Mesenchymal stem cell (in vitro differentiated cells and primary cell): ENCODE data around the gene CERK.

Experiments
- DNase-seq: peaks from one replicate; pipeline ENCODE4 v3.0.0-alpha.2; 2013
- H2AFZ ChIP-seq: one replicate; pipeline ENCODE4 v1.6.1; 2013; ENCODE audit warnings: low read depth, mild to moderate bottlenecking, control low read depth, inconsistent platforms, low read length, moderate library complexity
- H2AK5ac ChIP-seq: 2 replicates; pipeline ENCODE4 v1.6.1; 2013; ENCODE audit warnings: low read length, moderate library complexity, mild to moderate bottlenecking, inconsistent platforms; ENCODE audit not compliant: severe bottlenecking
- H2BK120ac ChIP-seq: one replicate; pipeline ENCODE4 v1.6.1; 2013; ENCODE audit warnings: low read depth, mild to moderate bottlenecking, inconsistent platforms, low read length, moderate library complexity
- H2BK12ac ChIP-seq, 2 experiments: one replicate each; pipeline ENCODE4 v1.6.1; 2013; ENCODE audit warnings: inconsistent platforms in 2 of 2, low read length in 2 of 2, mild to moderate bottlenecking in 2 of 2, moderate library complexity in 2 of 2, control low read depth in 1 of 2
- H2BK15ac ChIP-seq: one replicate; pipeline ENCODE4 v1.6.1; 2013; ENCODE audit warnings: mild to moderate bottlenecking, low read depth, inconsistent platforms; ENCODE audit not compliant: poor library complexity, severe bottlenecking
- H2BK5ac ChIP-seq: 2 replicates; pipeline ENCODE4 v1.6.1; 2013; ENCODE audit warnings: low read depth, mild to moderate bottlenecking, low read length, control low read depth, inconsistent platforms; ENCODE audit not compliant: poor library complexity, severe bottlenecking
- H3K14ac ChIP-seq, 2 experiments: one replicate each; pipeline ENCODE4 v1.6.1; 2013; ENCODE audit warnings: inconsistent platforms in 2 of 2, low read length in 2 of 2, control low read depth in 1 of 2, mild to moderate bottlenecking in 1 of 2, moderate library complexity in 1 of 2
- H3K18ac ChIP-seq, 2 experiments: one replicate each; pipeline ENCODE4 v1.6.1; 2013; ENCODE audit warnings: inconsistent platforms in 2 of 2, low read length in 2 of 2, control low read depth in 1 of 2, low read depth in 1 of 2, mild to moderate bottlenecking in 1 of 2
- H3K23ac ChIP-seq, 2 experiments: one replicate each; pipeline ENCODE4 v1.6.1; 2013; ENCODE audit warnings: inconsistent platforms in 2 of 2, low read length in 2 of 2, mild to moderate bottlenecking in 2 of 2, moderate library complexity in 2 of 2, control low read depth in 1 of 2
- H3K27ac ChIP-seq: 2 replicates; pipeline ENCODE4 v1.5.1; 2013; ENCODE audit warnings: mild to moderate bottlenecking, moderate library complexity, low read length, control low read depth, inconsistent platforms; ENCODE audit not compliant: poor library complexity, severe bottlenecking
- H3K27me3 ChIP-seq, 2 experiments: 2 replicates each; pipeline versions ENCODE4 v1.6.1 to v1.7.0; 2013; ENCODE audit warnings: low read length in 2 of 2, mild to moderate bottlenecking in 2 of 2, moderate library complexity in 2 of 2, control low read depth in 1 of 2, inconsistent platforms in 1 of 2; ENCODE audit not compliant: control insufficient read depth in 1 of 2, insufficient read depth in 1 of 2
- H3K36me3 ChIP-seq, 2 experiments: 2 replicates each; pipeline versions ENCODE4 v1.6.1 to v1.7.0; 2013; ENCODE audit warnings: low read length in 2 of 2, control low read depth in 1 of 2, inconsistent platforms in 1 of 2, low read depth in 1 of 2, mild to moderate bottlenecking in 1 of 2; ENCODE audit not compliant: insufficient read depth in 2 of 2, control insufficient read depth in 1 of 2
- H3K4ac ChIP-seq, 2 experiments: one replicate each; pipeline ENCODE4 v1.6.1; 2013; ENCODE audit warnings: inconsistent platforms in 2 of 2, low read length in 2 of 2, mild to moderate bottlenecking in 2 of 2, moderate library complexity in 2 of 2, control low read depth in 1 of 2, low read depth in 1 of 2
- H3K4me1 ChIP-seq: 2 replicates; pipeline ENCODE4 v1.6.1; 2013; ENCODE audit warnings: low read depth, low read length, control low read depth; ENCODE audit not compliant: control insufficient read depth, insufficient read depth
- H3K4me2 ChIP-seq: 2 replicates; pipeline ENCODE4 v1.6.1; 2013; ENCODE audit warnings: low read length, mild to moderate bottlenecking, inconsistent platforms; ENCODE audit not compliant: poor library complexity, severe bottlenecking
- H3K4me3 ChIP-seq, 2 experiments: 2 replicates each; pipeline versions ENCODE4 v1.5.1 to v1.7.0; 2013; ENCODE audit warnings: low read length in 2 of 2, mild to moderate bottlenecking in 2 of 2, control low read depth in 1 of 2, low read depth in 1 of 2; ENCODE audit not compliant: insufficient read depth in 1 of 2
- H3K79me1 ChIP-seq: replicated peaks from 2 replicates; pipeline ENCODE4 v1.6.1; 2013; ENCODE audit warnings: mild to moderate bottlenecking, control low read depth, low read length, inconsistent platforms; ENCODE audit not compliant: poor library complexity, severe bottlenecking
- H3K9ac ChIP-seq: 2 replicates; pipeline ENCODE4 v1.7.0; 2013; ENCODE audit warnings: mild to moderate bottlenecking, low read length, moderate library complexity
- H3K9me3 ChIP-seq: 2 replicates; pipeline ENCODE4 v1.7.0; 2013; ENCODE audit warnings: mild to moderate bottlenecking, low read length; ENCODE audit not compliant: control insufficient read depth
- H4K8ac ChIP-seq: one replicate; pipeline ENCODE4 v1.6.1; 2013; ENCODE audit warnings: inconsistent platforms, mild to moderate bottlenecking, low read length, moderate library complexity
- H4K91ac ChIP-seq: one replicate; pipeline ENCODE4 v1.6.1; 2013; ENCODE audit warnings: mild to moderate bottlenecking, low read length, inconsistent platforms
- WGBS: methylation state at CpG from one replicate; pipeline ENCODE4 v1.1.7; 2013; ENCODE audit warnings: mixed read lengths; 5-methylcytosine and 5-hydroxymethylcytosine counted together

The CERK gene

DNA sequence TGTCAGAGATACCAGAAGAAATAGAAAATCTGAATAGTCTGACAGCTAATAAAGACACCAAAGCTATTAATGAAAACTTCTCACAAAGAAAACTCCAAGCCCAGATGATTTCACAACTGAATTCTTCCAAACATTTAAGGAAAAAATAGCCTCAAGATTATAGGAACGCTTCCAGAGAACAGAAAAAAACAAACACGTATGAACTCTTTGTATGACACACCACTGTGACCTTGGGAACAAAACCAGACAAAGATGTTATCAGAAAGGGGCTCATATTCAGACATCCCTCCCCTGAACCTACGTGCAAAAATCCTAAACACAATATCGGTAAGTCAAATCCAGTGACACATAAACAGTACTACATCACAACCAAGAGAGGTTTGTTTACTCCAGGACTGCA lies 23.5 kb downstream of the CERK start:
- Histone ChIP-seq H2BK12ac (no peak overlapping the region), H3K27ac (no peak overlapping the region), H3K4me2 (no peak overlapping the region), H2AK5ac (no peak overlapping the region), H3K4ac (no peak overlapping the region), H4K8ac (no peak overlapping the region), H4K91ac (no peak overlapping the region), H2BK15ac (no peak overlapping the region), H3K4me1 (no peaks in the 10 kb centered on the region), H3K36me3 (peaks cover 43 to 59% of the 10 kb centered on the region in 2 experiments), H3K23ac (no peak overlapping the region), H3K79me1 (peaks cover 25% of the 10 kb centered on the region), H2AFZ (no peak overlapping the region), H3K4me3 (no peak overlapping the region), H3K27me3 (no peaks in the 10 kb centered on the region), H2BK120ac (no peak overlapping the region), H3K18ac (no peak overlapping the region), H3K9me3 (no peaks in the 10 kb centered on the region), H2BK5ac (no peak overlapping the region), H3K14ac (no peak overlapping the region), H3K9ac (peak overlapping the region; percentile 24)
- 69% methylated on average over 4 of the region's 4 CpGs for WGBS
- peak; percentile 59 for DNase-seq

DNA sequence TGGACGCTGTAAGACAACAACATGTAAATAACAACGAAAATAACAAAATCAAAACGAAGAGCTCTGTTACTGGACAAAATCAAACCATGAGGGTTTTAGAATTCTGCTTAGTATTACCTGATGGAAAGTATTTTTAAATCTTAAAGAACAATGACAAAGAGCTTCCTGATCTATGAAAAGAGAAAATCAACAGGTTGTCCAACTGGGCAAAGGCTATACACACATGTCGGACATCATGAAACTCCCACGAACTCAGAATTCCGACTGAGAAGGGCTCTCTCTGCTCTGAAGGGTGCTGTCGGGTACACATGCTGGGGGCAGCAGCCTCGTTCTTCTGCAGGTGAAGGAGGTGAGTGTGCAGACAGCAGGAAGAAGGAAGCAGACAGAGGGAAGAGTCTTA lies 25.8 kb downstream of the CERK start:
- Histone ChIP-seq H4K91ac (no peak overlapping the region), H3K9ac (no peak overlapping the region), H2BK12ac (no peak overlapping the region), H3K4ac (no peak overlapping the region), H3K14ac (no peak overlapping the region), H3K4me2 (no peak overlapping the region), H2BK15ac (no peak overlapping the region), H4K8ac (no peak overlapping the region), H3K9me3 (no peaks in the 10 kb centered on the region), H3K23ac (no peak overlapping the region), H3K18ac (no peak overlapping the region), H2AFZ (no peak overlapping the region), H3K4me3 (no peak overlapping the region), H3K27ac (no peak overlapping the region), H3K36me3 (peaks cover 51 to 59% of the 10 kb centered on the region in 2 experiments), H2BK120ac (no peak overlapping the region), H3K79me1 (peaks cover 24% of the 10 kb centered on the region), H2AK5ac (no peak overlapping the region), H3K4me1 (no peaks in the 10 kb centered on the region), H2BK5ac (no peak overlapping the region), H3K27me3 (no peaks in the 10 kb centered on the region)
- DNase-seq = no peak
- 94% methylated on average over 7 of the region's 8 CpGs for WGBS

DNA sequence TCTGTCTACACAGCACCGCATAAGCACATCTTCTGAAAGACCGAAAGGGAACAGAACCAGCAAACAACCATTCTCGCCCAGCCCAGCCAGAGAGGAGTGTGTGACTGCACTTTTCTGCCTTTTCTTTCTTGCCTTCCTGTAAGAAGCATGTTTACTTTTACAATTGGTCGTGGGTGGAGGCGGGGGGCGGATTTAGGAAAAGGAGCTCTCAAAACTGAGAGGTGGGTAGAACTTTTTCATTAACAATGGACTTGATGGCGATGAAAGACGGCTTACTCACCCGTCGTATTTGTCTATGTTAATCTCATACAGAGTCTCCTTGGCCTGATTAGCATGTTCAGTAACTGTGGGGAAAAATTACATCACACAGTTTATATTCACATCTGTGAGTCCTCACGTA lies 27.2 kb downstream of the CERK start:
- Histone ChIP-seq H3K23ac (no peak overlapping the region), H3K79me1 (peaks cover 27% of the 10 kb centered on the region), H3K4me2 (no peak overlapping the region), H3K4me1 (no peaks in the 10 kb centered on the region), H3K36me3 (peaks cover 52 to 68% of the 10 kb centered on the region in 2 experiments), H2BK15ac (no peak overlapping the region), H2AK5ac (no peak overlapping the region), H3K27ac (no peak overlapping the region), H3K27me3 (no peaks in the 10 kb centered on the region), H3K9ac (no peak overlapping the region), H3K4ac (no peak overlapping the region), H3K4me3 (no peak overlapping the region), H3K9me3 (no peaks in the 10 kb centered on the region), H2BK12ac (no peak overlapping the region), H2BK5ac (no peak overlapping the region), H2BK120ac (no peak overlapping the region), H2AFZ (no peak overlapping the region), H3K14ac (no peak overlapping the region), H3K18ac (no peak overlapping the region), H4K8ac (no peak overlapping the region), H4K91ac (no peak overlapping the region)
- DNase-seq = no peak
- 93% methylated on average over 11 of the region's 11 CpGs for WGBS

DNA sequence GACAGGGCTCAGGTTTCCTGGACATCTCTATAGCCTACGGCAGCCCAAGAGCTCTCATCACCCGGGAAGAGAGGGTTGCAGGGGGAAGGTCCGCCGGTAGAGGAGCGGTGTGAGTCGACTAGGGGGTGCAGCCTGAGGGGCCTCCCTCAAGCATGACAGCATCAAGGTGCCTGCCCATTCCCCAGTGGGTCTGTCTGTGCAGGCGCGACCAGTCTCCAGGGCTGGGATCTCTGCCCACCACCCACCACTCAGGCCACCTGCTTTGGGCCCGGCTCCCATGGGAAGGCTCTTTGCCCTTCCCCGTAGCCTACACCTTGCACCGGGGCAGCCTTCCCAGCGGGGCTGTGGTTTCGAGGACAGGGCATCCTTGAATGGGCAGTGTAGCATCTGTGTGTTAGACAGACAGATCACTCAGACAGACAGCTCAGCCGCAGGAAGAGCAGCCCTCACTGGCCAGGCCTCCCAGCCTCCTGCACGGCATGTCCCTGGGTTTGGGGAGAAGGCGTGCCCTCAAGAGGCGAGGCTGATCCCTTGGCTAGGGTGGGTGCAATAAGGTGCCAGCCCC lies 29.2 kb downstream of the CERK start:
- Histone ChIP-seq H3K23ac (no peak overlapping the region), H4K91ac (no peak overlapping the region), H2BK5ac (no peak overlapping the region), H2BK15ac (no peak overlapping the region), H2AK5ac (no peak overlapping the region), H3K4me1 (no peaks in the 10 kb centered on the region), H3K9ac (no peak overlapping the region), H2BK120ac (no peak overlapping the region), H3K14ac (no peak overlapping the region), H3K4ac (no peak overlapping the region), H3K9me3 (no peaks in the 10 kb centered on the region), H3K79me1 (peaks cover 37% of the 10 kb centered on the region), H3K18ac (no peak overlapping the region), H3K36me3 (peaks cover 62 to 83% of the 10 kb centered on the region in 2 experiments), H3K4me2 (no peak overlapping the region), H2AFZ (no peak overlapping the region), H3K27me3 (no peaks in the 10 kb centered on the region), H2BK12ac (no peak overlapping the region), H4K8ac (no peak overlapping the region), H3K4me3 (no peak overlapping the region), H3K27ac (no peak overlapping the region)
- DNase-seq = no peak
- WGBS = 99% methylated on average over 17 of the region's 17 CpGs
